ENCODE results near the gene ARHGEF12.

Gene ARHGEF12, protein sequence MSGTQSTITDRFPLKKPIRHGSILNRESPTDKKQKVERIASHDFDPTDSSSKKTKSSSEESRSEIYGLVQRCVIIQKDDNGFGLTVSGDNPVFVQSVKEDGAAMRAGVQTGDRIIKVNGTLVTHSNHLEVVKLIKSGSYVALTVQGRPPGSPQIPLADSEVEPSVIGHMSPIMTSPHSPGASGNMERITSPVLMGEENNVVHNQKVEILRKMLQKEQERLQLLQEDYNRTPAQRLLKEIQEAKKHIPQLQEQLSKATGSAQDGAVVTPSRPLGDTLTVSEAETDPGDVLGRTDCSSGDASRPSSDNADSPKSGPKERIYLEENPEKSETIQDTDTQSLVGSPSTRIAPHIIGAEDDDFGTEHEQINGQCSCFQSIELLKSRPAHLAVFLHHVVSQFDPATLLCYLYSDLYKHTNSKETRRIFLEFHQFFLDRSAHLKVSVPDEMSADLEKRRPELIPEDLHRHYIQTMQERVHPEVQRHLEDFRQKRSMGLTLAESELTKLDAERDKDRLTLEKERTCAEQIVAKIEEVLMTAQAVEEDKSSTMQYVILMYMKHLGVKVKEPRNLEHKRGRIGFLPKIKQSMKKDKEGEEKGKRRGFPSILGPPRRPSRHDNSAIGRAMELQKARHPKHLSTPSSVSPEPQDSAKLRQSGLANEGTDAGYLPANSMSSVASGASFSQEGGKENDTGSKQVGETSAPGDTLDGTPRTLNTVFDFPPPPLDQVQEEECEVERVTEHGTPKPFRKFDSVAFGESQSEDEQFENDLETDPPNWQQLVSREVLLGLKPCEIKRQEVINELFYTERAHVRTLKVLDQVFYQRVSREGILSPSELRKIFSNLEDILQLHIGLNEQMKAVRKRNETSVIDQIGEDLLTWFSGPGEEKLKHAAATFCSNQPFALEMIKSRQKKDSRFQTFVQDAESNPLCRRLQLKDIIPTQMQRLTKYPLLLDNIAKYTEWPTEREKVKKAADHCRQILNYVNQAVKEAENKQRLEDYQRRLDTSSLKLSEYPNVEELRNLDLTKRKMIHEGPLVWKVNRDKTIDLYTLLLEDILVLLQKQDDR (N-terminal part only)

DNA sequence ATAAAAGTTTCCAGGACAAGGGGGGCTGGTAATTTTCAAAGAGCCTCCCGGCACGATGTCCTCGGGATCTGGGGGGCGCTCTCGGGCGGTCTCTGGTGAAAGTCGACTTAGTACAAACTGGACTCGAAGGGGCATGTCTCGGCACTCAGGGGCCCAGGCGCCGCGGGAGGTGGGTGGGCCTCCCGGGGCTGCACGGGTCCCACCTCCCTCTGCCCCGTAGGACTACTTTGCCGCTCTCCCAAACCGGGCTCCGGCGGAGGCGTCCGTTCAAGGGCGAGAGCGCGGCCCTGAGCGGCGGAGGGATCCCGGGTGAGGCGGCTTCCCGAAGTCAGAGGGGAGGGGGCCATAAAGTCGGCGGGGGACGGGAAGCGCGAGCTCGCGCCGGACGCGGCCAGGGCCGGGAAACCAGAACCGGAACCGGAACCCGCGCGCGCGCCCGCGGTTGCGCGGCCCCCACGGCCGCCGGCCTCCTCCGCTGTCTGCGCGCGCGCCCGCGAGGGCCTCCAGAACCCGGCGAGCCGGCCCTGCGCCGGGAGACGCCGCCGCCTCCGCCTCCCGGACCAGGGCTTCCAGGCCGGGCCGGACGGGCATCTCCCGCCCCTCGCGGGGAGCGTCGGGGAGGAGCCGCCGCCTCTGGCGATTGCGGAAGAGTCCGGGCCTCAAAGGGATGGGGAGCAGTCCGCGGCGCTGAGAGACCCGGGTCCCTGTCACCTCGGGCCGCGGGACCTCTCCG, at the start of gene ARHGEF12:
TSS of gene ARHGEF12 (plus strand) at position 506 of the 733 bp plus-strand sequence. CDS start 831 bp downstream, outside the sequence.
- peak; percentile 61 for DNase-seq (ENCODE audit: low read depth)

DNA sequence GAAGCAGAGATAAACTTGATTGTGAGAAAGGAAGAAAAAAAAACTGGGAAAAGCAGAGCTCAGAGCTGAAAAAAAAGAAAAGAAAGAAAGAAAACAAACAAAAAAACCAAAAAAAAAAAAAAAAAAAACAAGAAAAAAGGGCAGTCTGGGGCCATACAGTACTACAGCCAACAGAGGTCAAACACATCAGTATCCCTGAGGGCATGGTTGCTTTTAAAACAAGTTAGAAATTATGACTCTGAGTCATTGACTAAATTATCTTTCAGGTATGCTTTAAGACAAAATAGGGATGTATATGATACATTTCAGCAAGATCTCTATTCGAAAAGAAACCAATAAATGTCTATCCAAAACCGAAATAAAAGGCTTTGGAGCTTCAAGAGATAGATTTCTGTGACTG, 48.2 kb upstream of the ARHGEF12 start:
- no peak for DNase-seq (ENCODE audit: low read depth)

DNA sequence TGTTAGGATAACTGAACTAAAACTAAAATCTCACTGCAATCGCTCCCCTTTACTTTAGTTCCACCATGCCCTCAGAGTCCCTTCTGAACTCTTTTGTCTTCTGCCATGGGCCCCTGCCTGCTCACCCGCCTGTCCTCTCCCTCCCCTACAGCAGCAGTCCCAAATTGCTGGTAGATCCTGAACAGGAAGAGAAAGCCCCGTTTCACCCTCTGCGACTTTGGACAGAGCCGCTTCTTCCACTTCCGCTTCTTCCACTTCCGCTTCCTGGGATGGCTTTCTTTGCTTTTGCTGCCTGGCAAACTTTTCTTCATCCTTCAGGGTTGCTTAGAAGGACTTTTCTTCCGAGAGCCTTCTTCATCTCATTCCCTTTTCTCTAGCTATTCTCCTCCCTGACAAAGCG, 46.8 kb upstream of the ARHGEF12 start:
- no peak for DNase-seq (ENCODE audit: low read depth)

DNA sequence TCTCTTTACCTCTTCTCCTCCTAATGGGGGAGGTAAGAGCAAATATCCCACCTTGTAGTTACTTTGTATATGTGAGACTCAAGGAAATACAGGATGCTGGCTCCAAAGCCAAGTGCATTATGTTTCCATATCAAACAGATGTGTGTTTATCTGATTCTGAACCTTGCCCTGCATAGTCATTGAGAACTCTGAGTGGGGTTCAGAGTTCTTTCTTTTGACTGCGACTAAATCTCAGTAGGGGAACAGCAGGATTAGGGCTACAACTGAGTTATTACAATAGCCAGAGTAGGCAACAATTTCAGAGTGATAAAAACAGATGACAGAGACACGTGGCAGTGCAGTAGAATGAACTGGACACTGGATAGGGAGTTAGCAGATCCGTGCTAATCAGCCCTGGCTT, 45.3 kb upstream of the ARHGEF12 start:
- no peak for DNase-seq (ENCODE audit: low read depth)

DNA sequence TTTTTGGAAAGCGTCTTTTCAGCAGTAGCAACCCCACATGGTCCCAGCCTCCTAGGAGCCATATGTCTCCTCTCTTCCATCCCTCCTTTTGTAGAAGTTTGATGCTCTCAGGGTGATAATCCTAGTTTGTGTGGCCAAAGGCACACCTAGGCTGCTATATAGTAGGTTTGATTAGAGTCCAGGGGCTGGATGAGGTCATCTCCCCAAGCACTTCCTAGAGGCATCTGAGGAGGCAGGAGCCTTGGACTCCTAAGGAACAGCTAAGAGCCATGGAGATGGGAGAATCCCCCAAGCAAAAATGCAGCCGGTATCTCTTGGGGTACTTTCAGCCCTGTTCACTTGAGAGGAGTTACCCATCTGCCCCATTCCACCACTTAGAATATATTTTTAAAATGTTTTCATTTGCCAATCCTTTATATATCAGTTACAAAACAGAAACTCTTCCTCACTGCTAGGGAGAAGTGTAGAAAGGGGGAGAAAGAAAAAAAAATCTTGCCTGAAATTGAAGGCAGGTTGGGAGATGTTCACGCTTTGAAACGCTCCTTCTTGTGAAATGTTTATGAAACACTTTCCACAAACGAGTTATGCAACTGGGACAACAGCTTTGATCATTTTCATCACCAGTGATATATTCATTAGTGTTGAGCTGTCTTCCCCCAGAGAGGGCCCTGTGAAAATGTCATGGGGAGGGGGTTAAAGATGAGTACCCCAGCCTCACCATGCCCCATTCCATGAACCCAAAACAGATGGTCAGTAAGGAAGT, 43.0 kb upstream of the ARHGEF12 start:
- DNase-seq (ENCODE audit: low read depth) = no peak

DNA sequence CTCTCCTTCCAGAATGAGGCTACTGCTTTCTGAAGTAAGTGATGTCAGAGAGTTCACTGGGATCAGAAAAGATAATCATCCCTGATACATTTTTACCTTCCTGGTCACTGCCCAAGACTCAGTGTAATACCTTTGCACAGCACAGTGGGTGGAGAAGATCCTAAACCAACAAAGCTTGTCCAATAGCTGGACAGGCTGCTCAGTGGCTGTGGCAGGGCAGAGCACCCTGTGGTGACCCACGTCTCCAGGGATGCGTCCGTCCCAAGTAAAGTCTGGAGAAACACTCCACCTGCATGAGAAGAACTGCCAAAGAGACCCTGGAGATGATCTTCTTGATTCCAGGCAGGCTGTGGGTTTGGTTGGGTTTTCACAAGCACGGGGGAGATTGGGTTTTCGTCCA, 42.1 kb upstream of the ARHGEF12 start:
- DNase-seq (ENCODE audit: low read depth) = no peak

DNA sequence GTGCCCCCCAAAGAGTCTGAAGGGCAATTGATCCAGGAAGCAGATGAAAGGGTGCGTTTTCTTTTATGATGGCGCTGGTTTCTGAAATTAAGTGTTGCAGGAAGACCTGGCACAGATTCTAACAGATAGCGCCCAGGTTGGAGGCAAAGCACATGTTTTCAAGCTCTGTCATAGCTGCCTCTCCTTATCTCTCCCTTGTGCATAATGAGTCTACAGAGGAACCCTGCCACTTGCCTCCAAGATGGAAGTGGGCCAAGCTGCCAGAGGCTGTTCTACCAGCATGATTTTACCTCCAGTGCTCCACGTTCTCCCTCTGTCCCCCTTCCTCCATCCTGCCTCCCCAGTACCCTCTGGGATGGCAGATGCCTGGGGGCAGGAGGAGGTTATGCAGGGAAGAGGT, 41.1 kb upstream of the ARHGEF12 start:
- DNase-seq (ENCODE audit: low read depth) = no peak

DNA sequence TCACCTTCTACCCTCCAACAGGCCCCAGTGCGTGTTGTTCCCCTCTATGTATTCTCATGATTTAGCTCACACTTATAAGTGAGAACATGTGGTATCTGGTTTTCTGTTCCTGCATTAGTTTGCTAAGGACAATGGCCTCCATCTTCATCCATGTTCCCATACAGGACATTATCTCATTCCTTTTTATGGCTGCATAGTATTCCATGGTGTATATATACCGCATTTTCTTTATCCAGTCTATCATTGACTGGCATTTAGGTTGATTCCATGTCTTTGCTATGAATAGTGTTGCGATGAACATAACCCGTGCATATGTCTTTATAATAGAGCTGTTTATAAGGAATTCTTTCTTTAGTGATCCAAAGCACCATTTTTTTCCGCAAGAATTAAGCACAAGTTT, 39.7 kb upstream of the ARHGEF12 start:
- DNase-seq (ENCODE audit: low read depth) = no peak

DNA sequence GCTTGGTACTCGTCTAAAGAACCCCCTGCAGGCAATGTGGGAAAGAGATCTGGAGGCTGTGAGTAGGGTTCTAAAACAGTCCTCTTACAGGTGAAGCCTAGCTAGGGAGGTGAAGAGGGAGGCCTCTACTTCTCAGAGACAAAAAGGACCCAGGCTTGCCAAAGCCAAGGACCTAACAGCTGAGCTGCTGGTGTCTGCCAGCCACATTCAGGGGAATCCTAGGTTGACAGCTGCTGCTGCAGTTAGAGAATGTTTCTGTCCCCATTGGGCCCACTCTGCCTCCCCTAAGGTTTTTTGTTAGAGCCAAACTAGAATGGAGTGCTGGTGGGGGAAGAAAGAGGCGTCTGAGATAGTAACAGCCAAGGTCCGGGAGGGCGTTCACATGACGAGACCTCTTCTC, 37.8 kb upstream of the ARHGEF12 start:
- DNase-seq (ENCODE audit: low read depth) = no peak

DNA sequence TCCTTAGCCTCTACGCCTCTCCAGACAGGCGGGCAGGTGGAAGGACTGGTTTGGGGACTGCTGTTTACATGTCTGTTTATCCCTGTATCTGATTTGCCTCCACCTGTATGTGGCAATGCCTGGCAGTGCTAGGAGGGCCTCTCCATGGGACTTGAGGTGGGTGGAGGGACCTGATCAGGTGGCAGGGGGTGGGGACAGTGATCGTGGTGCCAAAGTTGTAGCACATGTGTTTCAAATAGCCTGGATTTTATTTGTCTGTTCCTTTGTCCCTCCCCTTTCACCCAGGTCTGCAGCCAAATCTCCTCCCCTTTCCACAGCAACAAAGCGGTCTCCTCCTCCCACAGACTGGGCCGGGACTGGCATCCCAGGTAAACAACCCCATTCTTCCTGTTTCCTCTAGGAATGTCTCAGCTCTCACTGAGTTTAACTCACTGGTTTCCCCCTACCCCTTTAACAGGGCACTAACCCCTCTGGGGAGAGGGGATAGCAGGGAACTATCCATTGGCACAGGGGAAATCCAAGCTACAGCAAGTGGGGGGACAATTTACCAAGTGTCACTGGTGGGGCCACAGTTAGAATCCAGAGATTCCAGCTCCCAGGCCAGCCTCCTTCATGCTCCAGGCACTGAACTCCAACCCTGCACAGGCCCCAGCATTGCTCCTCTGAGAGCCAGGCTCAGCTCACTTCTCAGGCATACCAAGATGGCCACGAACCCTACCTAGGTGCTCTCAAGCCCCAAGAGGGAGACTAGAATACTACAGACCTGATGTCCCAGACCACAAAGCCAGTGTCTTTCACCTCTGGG, 34.0 kb upstream of the ARHGEF12 start:
- no peak for DNase-seq (ENCODE audit: low read depth)

DNA sequence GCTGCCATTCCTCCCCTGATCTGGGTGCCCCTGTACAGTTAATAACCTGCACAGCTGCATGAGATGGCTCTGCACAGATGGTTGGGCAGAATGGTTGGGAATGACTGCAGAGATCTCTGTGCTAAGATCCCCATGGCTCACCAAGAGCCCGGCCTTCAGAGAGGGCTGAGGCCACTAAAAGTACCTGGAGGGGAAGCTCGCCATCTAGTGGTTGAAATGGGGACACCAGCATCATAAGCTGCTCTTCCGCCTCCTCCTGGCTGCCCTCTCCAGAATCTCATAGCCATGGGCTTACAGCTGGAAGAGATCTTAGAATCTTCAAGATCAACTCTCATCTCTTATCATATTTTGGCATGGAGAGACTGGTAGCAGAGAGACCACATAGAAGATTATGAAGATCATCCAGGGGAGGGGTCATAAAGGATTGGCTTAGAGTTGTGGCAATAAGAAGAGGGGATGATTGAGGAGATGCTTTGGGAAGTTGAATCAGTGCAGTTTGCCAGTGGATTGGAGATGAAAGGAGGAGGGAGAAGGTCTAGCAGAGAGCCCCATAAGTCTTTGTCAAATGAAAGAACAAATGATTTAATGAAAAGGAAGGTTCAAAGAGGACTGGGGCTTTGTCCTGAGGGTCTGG, 33.1 kb upstream of the ARHGEF12 start:
- DNase-seq (ENCODE audit: low read depth) = peak; percentile 17

DNA sequence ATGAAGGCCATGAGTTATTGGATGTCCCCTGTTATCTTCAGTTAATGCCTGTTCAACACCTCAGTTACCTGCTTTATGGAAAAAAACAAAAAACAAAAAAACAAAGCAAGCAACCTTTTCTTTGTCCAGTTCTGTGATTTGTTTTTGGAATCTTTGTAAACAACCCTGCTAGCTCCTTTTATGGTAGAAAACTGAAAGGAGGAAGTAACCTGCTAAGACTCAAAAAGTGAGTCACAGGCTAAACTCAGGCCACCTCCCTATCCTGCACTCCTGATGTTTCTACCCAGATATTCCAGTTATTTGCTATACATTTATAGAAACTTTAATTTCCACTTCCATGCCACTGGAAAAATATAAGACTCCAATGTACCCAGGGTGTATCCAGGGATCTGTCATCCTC, 31.7 kb upstream of the ARHGEF12 start:
- no peak for DNase-seq (ENCODE audit: low read depth)

DNA sequence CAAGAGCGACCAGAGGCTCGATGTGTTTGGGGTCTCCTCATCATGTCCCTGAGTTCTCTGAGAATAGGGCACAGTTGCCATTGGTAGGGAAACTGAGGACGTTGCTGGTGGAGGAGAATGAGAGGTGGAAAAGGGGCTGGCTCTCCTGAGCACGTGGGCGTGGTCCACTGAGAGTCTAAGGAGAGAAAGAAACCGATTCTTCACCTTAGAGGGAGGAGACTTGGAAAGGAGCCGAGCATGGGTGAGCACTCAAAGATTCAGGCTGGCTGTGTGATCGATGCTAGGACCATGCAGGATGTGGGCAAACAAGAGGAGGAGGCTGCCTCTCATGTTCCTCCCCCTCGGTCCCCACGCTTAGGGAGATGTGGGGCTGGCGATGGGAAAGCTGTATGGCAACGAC, 30.9 kb upstream of the ARHGEF12 start:
- no peak for DNase-seq (ENCODE audit: low read depth)

DNA sequence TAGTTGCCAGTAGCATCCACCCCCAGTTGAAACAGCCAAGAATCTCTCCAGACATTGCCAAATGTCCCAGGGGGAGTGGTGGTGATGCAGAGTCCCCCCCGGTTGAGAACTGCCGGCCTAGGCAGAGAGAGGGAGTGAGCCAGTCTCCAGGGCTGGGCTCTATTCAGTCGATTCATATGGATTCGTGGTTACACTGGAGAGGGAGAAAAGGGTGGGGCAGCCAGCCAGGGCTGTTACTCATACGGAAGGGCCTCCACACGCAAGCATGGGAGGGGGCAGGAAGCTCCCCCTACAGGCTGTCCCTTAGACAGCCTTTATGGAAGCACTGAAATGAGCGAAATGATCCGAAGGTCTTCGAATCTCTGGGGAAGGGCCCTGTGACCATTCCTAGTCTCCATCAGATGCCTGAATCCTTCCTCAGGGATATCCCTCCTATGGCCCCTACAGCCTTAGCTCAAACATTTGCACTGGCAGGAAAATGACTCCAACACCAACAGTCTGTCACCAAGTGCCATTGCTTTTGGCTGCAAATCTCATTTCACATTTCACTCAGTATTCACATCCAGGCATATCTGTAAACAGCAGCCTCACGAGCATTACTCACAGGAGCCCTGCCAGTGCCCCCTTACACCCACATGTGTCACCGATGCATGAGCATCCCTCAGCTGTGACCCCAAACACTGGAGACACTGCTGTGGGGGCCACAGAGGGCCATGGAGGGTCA, 29.5 kb upstream of the ARHGEF12 start:
- no peak for DNase-seq (ENCODE audit: low read depth)

DNA sequence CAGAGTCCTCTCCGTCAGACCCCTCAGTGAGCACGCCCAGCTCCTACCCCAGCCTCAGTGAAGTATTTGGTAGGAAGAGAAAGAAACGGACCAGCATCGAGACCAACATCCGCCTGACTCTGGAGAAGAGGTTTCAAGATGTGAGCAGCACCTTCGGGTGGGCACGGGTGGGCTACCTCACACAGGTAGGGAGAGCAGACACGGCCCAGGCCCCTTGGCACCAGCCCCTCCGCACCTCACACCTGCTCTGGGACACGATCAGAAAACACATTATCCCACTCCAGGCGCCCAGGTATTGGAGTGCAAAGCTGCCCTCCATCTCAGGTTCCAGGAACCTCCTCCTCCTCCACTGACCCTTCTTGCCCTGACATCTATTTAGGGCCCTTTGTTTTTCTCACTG, 28.7 kb upstream of the ARHGEF12 start:
- DNase-seq (ENCODE audit: low read depth) = no peak

DNA sequence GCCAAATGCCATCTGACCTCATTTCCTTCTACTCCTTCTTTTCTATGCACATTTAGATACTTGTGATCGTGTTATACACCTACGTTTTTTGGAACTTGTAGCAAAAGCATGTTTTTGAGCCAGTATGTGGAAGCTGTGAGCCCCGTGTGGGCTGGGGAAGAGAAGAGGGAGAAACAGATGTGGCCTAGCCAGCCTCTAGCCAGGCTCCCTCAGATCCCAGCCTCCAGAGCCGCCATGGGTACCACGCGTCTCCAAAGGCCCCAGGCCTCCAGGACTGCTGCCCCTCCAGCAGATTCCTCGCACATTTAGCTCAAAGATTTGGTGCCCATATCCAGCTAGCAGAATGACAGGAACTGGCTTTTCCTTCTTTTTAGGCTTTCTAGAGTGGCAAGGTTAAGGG, 28.1 kb upstream of the ARHGEF12 start:
- DNase-seq (ENCODE audit: low read depth) = no peak

DNA sequence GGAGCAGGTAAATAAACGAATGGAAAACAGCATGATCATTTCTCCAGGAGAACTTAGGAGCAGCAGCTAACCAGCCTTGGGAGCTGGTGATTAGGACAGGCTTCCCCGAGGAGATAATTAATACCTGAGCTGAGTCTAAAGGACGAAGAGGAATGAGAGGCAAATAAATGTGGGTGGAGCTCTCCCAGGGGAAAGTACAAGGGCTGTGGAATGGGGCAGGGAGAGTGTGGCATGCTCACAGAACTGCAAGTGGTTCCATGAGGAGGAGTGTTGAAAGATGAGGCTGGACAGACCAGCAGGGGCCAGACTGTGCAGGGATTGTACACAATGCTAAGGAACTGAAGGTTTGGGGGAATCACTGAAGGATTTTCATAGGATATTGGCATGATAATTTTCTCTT, 25.3 kb upstream of the ARHGEF12 start:
- no peak for DNase-seq (ENCODE audit: low read depth)

DNA sequence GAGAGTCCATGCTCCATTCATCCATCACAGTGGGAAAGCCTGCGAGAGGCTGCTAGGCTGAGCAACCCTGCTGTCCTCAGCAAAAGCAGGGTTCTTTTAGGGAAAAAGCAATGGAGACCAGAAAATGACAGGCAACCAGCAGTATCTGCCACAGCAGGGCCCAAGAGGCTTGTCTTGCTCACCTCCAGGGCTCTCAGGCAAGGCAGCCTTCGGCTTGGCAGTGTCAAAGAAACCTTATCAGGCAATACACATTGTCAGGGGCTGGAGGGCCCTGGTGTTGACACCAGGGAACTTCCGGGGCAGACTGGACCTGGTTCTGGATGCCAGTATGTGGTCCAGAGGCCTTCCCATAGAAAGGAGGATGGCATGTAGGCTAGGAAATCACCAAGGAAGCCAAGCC, 21.4 kb upstream of the ARHGEF12 start:
- no peak for DNase-seq (ENCODE audit: low read depth)
